ENCODE data around the gene RRP36.
"Not testable (repeated sequence)": the region's sequence is repeated elsewhere in the genome, so short reads cannot be mapped to it uniquely, and the experiment has no call there.

Gene RRP36, protein sequence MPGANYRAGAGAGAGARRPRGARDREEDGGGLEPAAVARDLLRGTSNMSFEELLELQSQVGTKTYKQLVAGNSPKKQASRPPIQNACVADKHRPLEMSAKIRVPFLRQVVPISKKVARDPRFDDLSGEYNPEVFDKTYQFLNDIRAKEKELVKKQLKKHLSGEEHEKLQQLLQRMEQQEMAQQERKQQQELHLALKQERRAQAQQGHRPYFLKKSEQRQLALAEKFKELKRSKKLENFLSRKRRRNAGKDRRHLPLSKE

DNA sequence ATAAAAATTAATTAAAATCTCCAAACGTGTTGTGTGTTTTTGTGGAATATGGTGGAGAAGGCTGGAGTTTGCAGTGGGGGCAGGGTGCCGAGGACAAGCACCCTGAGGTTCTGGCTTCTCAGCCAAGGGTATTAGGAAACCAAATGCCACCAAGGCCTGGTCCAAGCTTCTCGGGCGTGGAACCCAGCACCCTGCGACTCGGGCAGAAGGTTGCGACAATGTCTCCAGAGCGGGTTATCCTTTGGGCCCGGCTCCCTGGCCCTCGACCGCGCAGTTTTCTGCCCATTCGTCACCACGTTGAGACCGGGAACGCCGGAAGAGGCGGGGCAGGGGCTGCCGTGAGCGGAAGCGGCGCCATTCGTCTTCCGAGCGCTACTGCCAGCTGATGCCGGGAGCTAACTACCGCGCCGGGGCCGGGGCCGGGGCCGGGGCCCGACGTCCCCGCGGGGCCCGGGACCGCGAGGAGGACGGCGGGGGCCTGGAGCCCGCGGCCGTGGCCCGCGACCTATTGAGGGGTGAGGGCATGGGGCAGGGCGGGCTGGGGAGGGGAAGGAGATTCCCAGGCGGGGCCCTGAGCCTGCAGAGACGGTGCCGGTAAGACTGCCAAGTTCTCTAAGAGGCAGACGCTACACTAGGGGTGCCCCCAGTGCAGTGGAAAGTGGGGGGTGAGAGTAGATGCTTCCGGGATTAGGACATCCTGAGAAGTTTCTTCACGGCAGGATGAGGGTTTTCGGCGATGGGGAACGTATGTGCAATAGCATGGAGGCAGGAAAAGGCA, at the start of gene RRP36:
Gene RRP36, plus strand, starts transcription at position 354 of the 778 bp plus-strand sequence. Its CDS starts 32 bp downstream, at position 386.
- intact Hi-C loops (cut with DNase I) = no loop called here
- peak; percentile 69 to 98 (median 84) for DNase-seq

DNA sequence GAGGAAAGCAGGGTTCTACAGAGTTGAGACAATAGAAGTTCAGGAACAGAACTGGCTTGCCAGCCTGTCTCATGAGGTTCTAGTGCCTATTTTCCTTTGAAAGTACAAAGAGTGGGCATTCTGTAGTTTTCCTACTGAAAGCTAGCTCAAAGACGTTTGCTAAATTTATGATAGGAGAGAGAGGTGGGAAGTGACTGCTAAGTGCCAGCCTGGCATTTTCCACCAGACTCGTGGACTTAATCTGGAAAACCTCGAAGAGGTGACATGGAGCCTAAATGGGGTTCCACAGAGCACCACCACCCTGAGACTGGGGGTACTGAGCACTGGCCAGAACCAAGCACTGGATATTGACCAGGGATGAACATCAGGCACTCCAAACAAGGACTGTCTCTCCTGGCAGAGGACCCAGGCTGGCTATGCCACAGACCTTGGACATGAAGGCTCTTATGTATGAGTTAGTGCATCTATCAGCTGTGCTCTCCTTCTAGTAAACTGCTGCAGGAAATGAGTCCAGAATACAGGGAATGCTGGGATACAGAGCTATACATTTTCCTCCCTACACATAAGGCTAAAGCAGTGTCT, 49.6 kb upstream of the RRP36 start:
- peak in 5 of 10 donors; percentile 29 to 83 (median 45) for DNase-seq
- intact Hi-C loops (cut with DNase I) = no loop called here

DNA sequence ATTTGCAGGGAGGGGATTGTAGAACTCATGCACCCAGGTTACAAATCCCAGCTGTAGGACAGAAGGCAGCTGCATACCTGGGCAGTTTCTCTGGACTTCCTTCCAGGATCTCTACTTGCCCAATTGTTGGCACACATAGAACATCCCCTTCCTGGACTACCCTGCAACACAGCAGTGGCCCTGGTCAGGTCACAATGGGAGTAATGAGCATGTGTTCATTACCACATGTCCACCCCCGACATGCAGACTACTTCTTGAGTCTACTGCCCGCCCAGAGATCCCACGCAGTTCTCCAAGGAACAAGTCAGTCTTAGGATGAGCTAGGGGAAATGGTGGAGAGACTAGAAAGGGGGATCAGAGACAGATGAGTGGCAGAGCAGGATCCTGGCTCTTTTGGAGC, 47.5 kb upstream of the RRP36 start:
- peak in 2 of 10 donors; percentile 47 for DNase-seq
- intact Hi-C loops (cut with DNase I) = no loop called here

DNA sequence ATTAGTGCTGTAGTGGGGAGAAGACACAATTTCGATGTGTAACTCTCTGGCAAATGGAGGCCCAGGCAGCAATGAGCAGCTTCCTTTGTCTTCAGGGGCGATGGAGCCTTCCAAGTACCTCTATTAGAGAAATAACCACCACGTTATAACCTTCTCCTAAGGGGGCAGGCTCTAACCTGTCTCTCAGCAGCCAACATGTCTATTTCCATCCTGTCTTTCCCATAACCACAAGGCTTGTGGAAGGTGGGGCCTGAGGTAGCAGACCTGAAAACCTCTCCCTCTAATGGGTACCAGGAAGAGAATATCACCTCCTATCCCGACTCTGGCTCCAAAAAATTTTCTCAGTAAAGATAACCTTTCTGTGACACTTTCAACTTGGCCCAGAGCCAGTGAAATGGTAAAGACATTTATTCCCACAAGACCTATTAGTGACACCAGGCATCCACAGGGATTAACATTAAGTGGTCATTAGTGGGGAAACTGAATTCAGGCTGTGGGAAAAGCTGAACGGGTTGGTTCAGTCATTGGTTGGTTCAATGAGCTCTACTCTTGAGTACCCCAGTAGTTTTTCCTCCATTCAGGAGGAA, 46.4 kb upstream of the RRP36 start:
- intact Hi-C loops (cut with DNase I) = no loop called here

DNA sequence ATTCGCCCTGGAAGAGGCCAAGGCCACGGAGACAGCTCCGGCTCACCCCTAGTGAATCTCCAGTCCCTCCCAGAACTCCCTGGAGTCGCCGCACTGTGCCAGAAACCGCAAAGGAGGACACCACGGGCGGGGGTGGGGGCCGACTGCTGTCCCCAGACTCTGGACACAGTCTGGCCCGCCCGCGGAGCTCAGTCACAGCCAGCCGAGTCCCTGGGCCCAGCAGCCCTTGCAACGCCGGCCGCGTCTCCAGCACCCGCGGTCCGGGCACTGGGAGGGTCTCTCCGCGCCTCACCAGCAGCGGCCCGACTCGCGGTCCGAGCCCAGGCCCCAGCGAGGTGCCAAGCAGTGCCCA, 43.0 kb upstream of the RRP36 start:
- intact Hi-C loops (cut with DNase I) = no loop called here

More for the DNA sequence above, 46.4 kb upstream of the RRP36 start:
- peak in 1 of 10 donors; percentile 6 for DNase-seq

DNA sequence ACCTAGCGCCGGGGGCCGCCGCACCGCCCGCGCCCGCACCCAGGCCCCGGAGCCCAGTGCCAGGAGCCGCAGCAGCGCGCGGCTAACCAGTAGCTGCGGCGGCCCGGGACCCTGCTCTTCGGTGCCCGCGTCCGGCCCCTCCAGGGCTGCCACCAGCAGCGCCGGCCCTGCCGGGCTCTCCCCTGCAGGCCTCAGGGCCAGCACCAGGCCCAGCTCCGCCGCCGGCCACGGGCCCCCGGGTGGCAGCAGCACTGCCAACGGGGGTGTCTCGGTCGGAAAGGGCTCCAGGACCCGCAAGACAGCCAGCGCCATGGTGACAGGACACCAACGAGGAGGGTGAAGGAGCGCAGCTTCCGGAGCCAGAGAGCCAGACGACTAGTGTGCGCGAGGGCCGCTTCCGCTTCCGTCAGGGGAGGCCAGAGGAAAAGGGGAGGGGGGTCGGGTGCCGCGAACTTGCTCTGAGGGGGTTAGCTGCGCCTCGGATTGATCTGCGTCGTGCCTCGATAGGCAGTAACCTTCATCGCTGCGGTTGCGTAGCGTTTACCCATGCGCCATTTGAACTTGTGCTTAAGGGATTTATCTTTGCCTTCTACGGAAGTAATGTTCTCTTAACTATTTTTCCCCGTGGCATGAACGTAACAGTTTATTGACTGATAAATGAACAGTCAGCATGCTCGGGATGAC, 42.4 kb upstream of the RRP36 start, which contains the start of gene PEX6:
Gene PEX6, minus strand, starts transcription at position 343 of the 684 bp plus-strand sequence. Its CDS starts 31 bp downstream, at position 312.
- intact Hi-C loops (cut with DNase I) = no loop called here
- peak; percentile 75 to 97 (median 92) for DNase-seq

More for the DNA sequence above, 43.0 kb upstream of the RRP36 start:
- peak in 3 of 10 donors; percentile 77 to 87 (median 82) for DNase-seq

DNA sequence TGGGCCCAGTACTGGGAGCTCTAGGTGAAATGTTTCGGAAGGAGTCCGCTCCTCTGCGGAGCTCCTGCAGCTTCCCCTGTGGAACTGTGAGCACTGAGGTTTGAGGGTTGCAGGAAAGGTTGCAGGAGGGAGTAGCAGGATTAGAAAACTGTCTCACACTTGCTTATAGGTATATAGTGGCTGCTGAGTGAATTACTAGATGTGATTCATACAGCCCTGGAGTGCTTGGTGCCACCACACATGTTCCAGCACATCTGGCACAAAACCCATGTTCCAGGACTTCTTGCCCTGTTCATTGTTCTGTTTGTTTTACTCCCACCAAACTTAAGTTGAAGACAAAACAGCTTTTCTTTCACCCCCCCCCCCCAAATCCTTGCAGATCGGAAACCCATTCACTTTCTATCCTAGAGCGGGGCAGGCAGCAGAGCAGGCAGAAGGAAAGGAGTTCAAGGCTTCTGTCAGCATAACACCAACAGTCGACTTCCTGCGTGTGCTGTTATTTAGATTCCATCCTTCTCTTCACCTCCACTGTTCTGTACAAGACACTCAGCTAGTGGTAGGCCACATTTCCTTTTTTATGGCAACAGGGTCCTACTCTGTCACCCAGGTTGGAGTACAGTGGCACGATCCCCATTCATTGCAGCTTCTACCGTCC, 41.8 kb upstream of the RRP36 start:
- DNase-seq = no peak
- intact Hi-C loops (cut with DNase I) = loop anchor here (10.0 kb wide), 1 partner anchor 75 kb away; the partner anchor contains the start of genes CUL7, KLC4 and MRPL2

DNA sequence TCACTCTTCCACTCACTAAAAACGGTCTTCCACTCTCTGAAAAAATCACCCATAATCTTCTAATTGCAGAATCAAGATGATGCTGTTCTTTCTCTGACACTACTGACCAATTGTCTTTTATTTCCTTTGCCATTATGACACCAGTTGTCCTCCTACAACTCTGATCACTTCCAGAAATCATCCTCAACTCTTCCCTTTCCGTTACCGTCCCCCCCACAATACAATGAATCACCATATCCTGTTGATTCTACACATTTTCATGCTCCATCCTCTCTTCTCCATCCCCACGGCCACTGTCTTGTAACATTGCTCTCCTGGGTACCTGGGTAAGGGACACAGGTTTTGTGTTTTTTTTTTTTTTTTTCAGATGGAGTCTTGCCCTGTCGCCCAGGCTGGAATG, 39.6 kb upstream of the RRP36 start:
- intact Hi-C loops (cut with DNase I) = loop anchor here (10.0 kb wide), 1 partner anchor 73 kb away; the partner anchor contains the start of genes CUL7, KLC4 and MRPL2

DNA sequence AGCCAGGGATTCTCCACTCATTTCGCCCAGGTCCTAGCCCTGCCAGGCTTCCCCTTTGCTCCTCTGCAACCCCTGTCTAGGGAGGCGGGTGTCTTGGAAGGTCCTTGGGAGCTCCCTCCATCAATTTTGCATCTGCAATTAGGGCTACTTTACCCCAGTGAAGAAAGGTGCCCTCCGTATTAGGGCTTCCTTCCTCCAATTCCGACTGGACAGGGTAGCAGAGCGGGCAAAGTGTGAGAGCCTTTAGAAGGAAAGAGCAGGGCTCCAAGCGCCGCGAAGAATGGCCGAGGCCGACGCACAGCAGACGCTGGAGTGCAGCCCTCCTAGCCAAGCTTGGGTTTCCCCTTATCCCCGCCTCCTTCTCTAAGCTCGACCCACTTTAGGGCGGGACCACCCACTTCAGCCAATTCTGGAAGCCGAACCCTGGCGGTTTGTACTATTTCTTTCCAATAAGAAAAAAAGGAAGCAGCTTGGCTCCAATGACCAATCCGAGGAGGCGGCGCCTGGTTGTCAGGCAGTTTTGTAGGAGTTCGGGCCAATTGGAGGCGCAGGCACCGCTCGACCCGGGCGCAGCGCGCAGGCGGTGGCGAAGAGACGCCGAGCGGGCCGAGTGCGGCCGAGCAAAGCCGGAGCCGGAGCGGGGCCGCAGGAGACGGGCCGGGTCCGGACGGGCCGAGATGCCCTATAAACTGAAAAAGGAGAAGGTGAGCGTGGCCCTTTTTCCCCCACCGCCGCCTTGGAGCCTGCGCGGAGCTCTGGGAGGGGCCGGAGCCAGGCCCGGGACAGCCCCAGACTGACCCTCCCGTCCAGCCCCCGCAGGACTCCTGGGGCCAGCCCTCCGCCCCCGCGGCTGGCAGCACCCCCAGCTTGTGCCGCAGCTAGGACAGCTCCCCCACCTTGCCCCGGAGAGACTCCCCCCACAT, 37.2 kb upstream of the RRP36 start, which contains the start of gene PPP2R5D:
Gene PPP2R5D, plus strand, starts transcription at position 570 of the 923 bp plus-strand sequence. Its CDS starts 108 bp downstream, at position 678.
- intact Hi-C loops (cut with DNase I) = loop anchor here (10.0 kb wide), 1 partner anchor 71 kb away; the partner anchor contains the start of genes CUL7, KLC4 and MRPL2
- DNase-seq = peak; percentile 95 to 100 (median 97)

More for the DNA sequence above, 39.6 kb upstream of the RRP36 start:
- no peak for DNase-seq

DNA sequence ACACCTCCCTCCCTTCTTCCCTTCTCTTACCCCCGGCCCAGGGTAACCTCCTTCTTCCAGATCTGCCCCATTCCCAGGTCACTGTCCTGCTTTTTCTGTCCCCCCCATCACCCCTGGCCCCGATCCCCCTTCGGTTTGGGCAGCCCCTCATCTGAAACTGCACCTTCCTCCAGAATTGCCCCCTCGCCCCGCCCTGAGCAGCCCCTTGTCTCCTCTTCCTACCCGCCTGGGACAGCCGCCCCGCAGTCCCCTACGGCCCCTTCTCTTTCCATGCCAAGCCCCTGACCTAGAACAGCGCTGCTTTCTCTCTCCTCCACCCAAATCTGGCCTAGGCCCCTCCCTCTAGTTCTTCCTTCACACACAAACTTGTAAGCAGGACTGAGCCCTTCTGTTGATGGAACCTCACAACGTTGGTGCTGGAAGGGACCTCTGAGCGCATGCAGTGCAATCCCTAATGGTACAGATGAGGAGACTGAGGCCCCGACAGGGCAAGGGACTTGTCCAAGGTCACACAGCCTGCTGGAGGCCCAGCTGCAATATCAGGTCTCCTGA, 36.4 kb upstream of the RRP36 start:
- intact Hi-C loops (cut with DNase I) = loop anchor here (10.0 kb wide), 1 partner anchor 70 kb away; the partner anchor contains the start of genes CUL7, KLC4 and MRPL2
- peak in 1 of 10 donors; percentile 44 for DNase-seq

DNA sequence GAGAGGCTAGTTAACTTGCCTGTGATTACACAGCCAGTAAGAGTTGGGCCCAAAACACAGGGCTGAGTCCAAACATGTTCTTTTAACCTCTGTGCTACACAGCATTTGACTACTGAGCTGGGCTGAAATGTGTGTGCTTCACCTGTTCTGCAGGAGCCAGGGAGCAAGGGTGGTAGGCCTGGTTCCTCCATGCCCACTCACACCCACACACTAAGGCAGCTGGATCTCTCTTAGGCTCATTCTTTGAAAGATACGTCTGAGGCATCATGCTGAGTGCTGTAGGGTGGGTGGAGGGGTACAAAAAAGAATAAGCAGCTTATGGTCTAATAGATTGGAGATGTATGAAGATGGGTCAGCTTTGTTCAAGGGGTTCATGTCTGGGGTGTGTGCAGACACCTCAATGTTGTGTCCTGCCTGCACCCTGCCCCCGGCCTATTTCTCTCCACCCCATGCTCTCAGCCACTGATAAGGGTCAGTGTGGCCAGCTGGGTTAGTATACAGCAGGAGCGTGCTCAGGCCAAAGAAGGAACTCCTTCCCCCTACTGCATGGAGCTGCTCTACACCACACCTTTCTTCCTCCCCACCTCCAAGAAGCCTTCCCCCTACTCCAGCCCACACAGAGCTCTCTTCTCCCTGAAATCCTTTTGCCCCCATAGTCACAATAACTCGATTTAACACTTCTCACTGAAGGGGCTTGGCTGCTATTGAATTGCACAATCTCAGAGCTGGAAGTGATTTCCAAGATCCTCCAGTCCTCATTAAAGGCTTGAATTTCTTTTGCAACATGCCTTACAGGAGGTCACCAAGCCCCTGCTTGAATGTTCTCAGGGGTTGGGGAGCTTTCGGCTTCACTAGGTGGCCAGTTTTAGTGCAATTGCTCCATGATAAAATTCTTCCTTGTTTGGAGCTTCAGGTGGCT, 33.6 kb upstream of the RRP36 start:
- DNase-seq = peak in 2 of 10 donors; percentile 26 to 35
- intact Hi-C loops (cut with DNase I) = loop anchor here (10.0 kb wide), 1 partner anchor 67 kb away; the partner anchor contains the start of genes CUL7, KLC4 and MRPL2

DNA sequence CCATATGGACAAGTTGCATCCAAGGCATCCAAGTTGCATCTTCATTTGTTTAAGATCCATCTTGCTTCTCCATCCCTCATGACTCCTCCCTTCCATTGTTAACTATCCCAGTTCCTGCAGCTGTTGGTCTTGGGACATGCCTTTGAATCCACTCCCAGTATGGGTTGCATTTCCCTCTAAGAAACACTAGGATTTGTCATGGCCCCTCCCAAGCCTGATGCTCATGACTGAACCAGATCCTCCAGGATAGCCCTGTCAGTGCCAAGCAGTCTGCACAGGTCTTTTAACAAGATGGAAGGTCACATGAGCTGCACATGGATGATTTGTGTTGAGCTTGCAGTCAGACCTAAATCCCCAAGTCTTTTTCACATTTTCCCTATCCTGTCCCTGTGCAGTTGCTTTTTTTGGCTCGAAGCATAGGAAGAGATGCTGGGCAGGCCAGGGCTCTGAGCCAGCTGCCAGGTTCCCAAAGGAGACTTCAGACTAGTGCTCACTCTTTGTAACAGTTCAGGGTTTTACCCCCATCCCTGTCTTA, 32.9 kb upstream of the RRP36 start:
- DNase-seq = peak in 1 of 10 donors; percentile 29
- intact Hi-C loops (cut with DNase I) = loop anchor here (10.0 kb wide), 1 partner anchor 66 kb away; the partner anchor contains the start of genes CUL7, KLC4 and MRPL2

DNA sequence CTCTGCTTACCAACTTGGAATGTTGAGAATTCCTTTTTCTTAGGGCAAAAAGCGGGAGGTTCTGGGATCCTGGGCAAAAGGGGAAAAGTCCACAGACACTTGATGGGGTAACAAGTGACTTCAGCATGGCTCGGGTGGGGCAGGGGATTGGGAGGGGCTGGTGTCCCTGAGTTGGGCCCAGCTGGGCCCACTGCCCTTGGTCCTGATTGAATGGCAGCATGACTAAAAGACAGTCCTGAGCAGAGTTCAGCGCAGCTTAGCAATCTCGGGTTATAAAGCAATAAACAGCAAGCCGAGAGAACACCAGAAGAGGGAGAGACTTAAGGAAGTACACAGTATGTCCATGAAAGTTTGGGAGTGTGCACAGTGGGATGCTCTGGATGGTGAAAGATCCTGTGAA, 31.5 kb upstream of the RRP36 start:
- DNase-seq = peak in 1 of 10 donors; percentile 14
- intact Hi-C loops (cut with DNase I) = loop anchor here (10.0 kb wide), 1 partner anchor 65 kb away; the partner anchor contains the start of genes CUL7, KLC4 and MRPL2

DNA sequence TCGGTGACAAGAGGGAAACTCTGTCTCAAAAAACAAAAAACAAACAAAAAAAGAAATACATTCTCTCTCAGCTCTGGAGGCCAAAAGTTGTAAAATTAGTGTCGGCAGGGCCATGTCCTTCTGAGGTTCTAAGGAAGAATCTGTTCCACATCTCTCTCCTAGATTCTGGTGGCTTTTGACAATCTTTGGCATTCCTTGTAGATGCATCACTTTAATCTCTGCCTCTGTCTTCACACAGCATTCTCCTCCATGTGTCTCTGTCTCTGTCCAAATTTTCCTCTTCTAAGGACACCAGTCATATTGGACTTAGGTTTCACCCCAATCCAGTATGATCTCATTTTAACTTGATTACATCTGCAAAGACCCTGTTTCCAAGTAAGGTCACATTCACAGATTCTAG, 28.0 kb upstream of the RRP36 start:
- intact Hi-C loops (cut with DNase I) = no loop called here
- no peak for DNase-seq

DNA sequence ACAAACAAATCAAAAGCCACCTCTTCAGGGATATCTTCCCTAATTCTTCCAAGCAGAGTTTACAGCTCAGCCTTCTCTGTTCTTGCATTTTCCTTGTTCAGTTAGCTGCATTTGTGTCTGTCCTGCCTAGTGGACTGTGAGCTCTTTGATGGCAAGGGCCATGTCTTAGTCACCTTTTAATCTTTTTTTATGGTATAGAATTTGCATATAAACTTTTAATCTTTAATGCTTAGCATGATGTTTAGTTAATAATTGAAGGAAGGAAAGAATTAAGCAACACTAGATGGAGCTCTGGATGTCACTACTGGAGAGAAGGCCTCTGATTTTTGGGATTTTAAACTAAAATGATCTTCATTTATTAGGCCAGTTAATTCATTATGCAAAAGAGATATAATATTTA, 24.9 kb upstream of the RRP36 start:
- intact Hi-C loops (cut with DNase I) = no loop called here
- DNase-seq = peak in 1 of 10 donors; percentile 16

DNA sequence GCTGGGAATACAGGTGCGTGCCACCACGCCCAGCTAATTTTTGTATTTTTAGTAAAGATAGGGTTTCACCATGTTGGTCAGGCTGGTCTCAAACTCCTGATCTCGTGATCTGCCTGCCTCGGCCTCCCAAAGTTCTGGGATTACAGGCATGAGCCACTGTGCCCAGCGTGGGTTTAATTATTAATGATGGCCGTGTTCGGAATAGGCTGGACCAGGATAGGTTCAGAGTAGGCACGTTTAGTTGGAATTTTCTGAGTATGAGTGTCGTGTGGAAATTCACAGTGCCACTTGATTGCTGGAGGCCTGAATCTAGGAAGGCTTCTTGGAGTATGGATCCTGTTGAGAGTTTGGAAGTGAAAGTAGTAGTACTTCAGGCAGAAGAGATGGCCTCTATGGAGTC, 23.2 kb upstream of the RRP36 start:
- peak in 1 of 10 donors; percentile 8 for DNase-seq
- intact Hi-C loops (cut with DNase I) = not testable (repeated sequence)

Data from posterior cingulate gyrus (tissue), 11 donors.